Omental fat pad (tissue), 4 donors: ENCODE results near the gene SLC39A11. TPM values are rescaled to one million over a fixed set of nuclear protein-coding genes. Genes with fewer than 3 reads are reported as not detected.

Source experiments
- ATAC-seq: fragments of 150-250 bp; one replicate; pipeline ENCODE4 v1.9.1; 2016; ENCODE audit warnings: mild to moderate bottlenecking, moderate library complexity; ENCODE audit not compliant: low FRiP score
- DNase-seq: peaks from one replicate; pipeline ENCODE4 v3.0.0-alpha.2; 2019; ENCODE audit warnings: low spot score
- CTCF ChIP-seq, 3 donors: fragments of 450-650 bp; IDR thresholded peaks; one replicate each; pipeline ENCODE4 v1.5.1; 2016 to 2017; ENCODE audit warnings: antibody characterized with exemption in 3 of 3, mild to moderate bottlenecking in 3 of 3, moderate library complexity in 2 of 3
- total RNA-seq, 4 donors: library from RNA; depleted of rRNA; stranded (reverse); fragments of >200 nt; gene quantifications; one replicate each; pipeline ENCODE4 v1.1.0, GENCODE V29; 2016

The SLC39A11 gene
- total RNA-seq, 4 donors from 2014 or later, result 18.8 to 42.4 (median 31.3) TPM

DNA sequence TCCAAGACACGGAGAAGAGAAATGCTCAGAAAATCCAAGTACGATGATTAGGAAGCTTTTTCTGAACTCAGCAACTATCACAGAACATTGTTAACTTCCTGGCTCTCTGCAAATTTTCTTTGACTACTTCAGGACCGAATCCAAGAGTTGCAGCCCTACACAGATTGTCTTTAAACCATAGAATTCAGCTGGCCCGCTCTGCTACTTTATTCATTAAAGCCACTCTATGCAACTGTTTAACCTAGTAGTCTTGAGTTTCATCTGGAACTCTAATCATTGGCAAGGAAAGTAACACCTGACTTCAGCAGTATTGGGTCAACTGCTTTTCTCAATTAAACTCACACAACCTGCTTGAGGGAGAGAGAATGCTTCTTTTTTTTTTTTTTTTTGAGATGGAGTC is 210.1 kb downstream of the SLC39A11 start:
- TF ChIP-seq CTCF (IDR thresholded peaks at IDR 0.05), result no peak
- no peak for DNase-seq
- ATAC-seq, result no peak

DNA sequence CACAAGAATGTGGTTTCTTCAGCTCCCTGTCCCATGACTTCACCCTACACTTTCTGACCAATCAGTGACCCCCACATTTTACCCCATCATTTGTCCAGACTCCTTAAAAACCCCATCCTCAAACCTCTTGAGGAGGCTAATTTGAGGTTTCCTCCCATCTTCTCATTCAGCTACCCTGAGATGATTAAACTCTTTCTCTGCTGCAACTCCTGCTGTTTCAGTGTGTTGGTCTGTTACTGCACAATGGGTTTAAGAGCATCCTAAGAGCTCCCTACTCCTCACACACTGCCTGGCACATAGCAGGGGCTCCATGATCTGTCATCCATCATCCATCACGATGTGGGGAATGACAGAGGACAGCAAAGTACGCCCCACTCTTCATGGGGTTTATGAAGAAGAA is 212.6 kb downstream of the SLC39A11 start:
- DNase-seq (no peak), ATAC-seq (no peak)
- TF ChIP-seq CTCF (IDR thresholded peaks at IDR 0.05), result no peak

DNA sequence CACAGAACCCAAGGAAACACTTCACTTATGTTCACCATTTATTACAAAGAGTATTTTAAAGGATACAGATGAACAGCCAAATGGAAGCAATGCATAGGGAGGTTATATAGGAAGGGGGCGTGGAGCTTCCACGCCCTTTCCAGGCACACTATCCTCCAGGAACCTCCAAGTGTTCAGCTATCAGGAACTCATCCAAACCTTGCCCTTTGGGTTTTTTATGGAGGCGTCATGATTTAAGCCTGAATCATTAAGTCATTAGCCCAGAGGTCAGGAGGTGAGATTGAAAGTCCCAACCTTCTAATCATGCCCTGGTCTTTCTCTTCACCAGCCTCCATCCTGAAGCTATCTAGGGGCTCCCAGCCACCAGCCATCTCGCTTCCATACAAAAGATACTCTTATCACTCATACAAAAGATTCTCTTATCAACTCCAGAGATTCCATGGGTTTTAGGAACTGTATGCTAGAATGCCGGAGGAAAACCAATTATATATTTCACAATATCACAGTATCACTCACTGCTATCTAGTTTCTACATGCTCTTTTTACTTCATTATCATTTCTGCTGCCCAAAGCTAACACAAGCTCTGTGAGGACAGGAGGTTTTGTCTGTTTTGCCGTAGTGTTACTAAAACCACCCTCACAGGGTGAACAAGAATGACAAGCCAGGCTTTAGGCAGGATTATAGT is 213.4 kb downstream of the SLC39A11 start:
- no peak for DNase-seq
- ATAC-seq, result no peak
- TF ChIP-seq CTCF (IDR thresholded peaks at IDR 0.05), result no peak

DNA sequence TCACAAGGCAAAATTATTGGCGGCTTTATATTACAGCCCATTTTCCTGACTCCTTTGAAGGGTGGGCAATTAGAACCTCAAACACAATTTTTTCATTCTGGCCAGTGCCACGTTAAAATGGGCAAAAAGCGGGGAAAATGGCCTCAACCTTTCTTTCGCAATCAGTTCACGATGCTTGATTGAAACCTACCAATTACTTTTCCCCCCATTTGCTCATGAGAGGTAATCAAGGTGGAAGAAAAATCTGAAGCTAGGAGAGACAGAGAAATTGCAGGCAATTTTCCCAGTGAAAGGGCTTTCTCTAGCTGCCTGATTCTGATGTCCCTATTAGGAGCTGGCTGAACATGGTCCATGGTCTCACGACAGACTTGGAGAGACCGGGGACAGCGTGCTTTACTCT is 215.1 kb downstream of the SLC39A11 start:
- TF ChIP-seq CTCF (IDR thresholded peaks at IDR 0.05), result no peak
- ATAC-seq, result no peak
- no peak for DNase-seq

GRCh38 chr17:72876413-72876812 is 216.1 kb downstream of the SLC39A11 start:
- ATAC-seq (no peak), DNase-seq (no peak)
- no peak for TF ChIP-seq CTCF (IDR thresholded peaks at IDR 0.05)

DNA sequence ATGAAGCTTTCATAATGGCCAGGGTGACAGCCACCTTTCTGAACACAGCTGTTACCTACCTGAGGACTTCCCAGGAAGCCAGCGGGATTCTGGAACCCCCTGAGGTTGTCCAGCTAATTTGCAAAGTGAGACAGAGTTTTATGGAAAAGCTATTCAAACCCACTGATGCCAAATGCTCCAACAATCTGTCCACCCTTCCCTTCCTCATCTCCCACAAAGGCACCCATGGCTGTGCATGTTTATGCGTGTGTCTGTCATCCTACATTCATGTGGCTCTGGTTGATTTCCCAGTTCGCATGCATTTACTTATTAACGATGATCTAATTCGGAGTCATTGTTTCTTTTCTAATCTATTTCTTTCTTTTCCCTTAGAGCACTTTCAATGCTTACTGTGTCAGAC is 217.1 kb downstream of the SLC39A11 start:
- no peak for ATAC-seq
- no peak for TF ChIP-seq CTCF (IDR thresholded peaks at IDR 0.05)

DNA sequence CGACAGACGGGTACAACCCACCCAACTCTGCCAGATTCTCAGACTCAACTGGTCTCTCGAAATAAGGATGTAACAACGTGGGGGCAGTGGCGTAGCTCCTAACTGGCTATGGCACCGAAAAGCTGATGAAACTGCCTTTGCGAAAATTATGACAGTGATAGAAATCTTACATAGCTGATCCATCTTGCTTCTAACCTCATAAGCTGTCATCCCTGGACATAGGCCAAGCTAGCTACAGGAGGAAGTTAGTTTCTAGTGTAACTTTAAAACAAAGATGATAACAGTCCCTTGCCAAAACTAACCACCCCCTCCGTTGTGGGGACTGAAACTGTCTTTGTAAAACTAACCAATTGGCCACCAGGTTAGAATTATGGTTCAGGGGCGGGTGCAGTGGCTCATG is 220.1 kb downstream of the SLC39A11 start:
- no peak for TF ChIP-seq CTCF (IDR thresholded peaks at IDR 0.05)
- DNase-seq (no peak), ATAC-seq (no peak)

More for the DNA sequence above, 217.1 kb downstream of the SLC39A11 start:
- DNase-seq, result no peak
